GM12892 (cell line): ENCODE measurements around the gene LYSMD2.

Source experiments
- POLR2AphosphoS5 ChIP-seq: IDR thresholded peaks from 2 replicates; pipeline ENCODE4 v1.6.1; 2011; ENCODE audit warnings: low read depth, low read length, control low read depth
- TAF1 ChIP-seq: IDR thresholded peaks from 2 replicates; pipeline ENCODE4 v1.6.1; 2011; ENCODE audit warnings: low read depth, mild to moderate bottlenecking, control low read depth, low read length, borderline replicate concordance

GRCh38 chr15:51770902-51771301 is 33.4 kb upstream of the LYSMD2 start:
- TF ChIP-seq POLR2AphosphoS5: no peak
- TF ChIP-seq TAF1: no peak
